ENCODE measurements around the gene SLC44A5.
"Not testable (repeated sequence)": the region's sequence is repeated elsewhere in the genome, so short reads cannot be mapped to it uniquely, and the experiment has no call there.

Gene SLC44A5

GRCh38 chr1:75444220-75444619 lies 166.7 kb downstream of the SLC44A5 start:
- no peak for DNase-seq

- DNase-seq: no peak
Measured at GRCh38 chr1:75440274-75440673, 170.6 kb downstream of the SLC44A5 start.

- no peak for DNase-seq
Measured at GRCh38 chr1:75438355-75438754, 172.6 kb downstream of the SLC44A5 start.

GRCh38 chr1:75431843-75432242 lies 179.1 kb downstream of the SLC44A5 start:
- DNase-seq: no peak

GRCh38 chr1:75430526-75430925 lies 180.4 kb downstream of the SLC44A5 start:
- no peak for DNase-seq

- DNase-seq: no peak
Measured at GRCh38 chr1:75426688-75427087, 184.2 kb downstream of the SLC44A5 start.

GRCh38 chr1:75425001-75425650 lies 185.8 kb downstream of the SLC44A5 start:
- no peak for DNase-seq

GRCh38 chr1:75423616-75424015 lies 187.3 kb downstream of the SLC44A5 start:
- DNase-seq: no peak

- DNase-seq: no peak
Measured at GRCh38 chr1:75423136-75423535, 187.8 kb downstream of the SLC44A5 start.

GRCh38 chr1:75421371-75421770 lies 189.5 kb downstream of the SLC44A5 start:
- DNase-seq: no peak

- no peak for DNase-seq
Measured at GRCh38 chr1:75415187-75415586, 195.7 kb downstream of the SLC44A5 start.

GRCh38 chr1:75412616-75413015 lies 198.3 kb downstream of the SLC44A5 start:
- no peak for DNase-seq

- not testable (repeated sequence) for DNase-seq
Measured at GRCh38 chr1:75404681-75405080, 206.2 kb downstream of the SLC44A5 start.

GRCh38 chr1:75403147-75403646 lies 207.7 kb downstream of the SLC44A5 start:
- DNase-seq: not testable (repeated sequence)

- DNase-seq: no peak
Measured at GRCh38 chr1:75400716-75401115, 210.2 kb downstream of the SLC44A5 start.

GRCh38 chr1:75396745-75397144 lies 214.2 kb downstream of the SLC44A5 start:
- no peak for DNase-seq

- no peak for DNase-seq
Measured at GRCh38 chr1:75396260-75396659, 214.7 kb downstream of the SLC44A5 start.

- no peak for DNase-seq
Measured at GRCh38 chr1:75394386-75395139, 216.4 kb downstream of the SLC44A5 start.

- no peak for DNase-seq
Measured at GRCh38 chr1:75392278-75392677, 218.6 kb downstream of the SLC44A5 start.

GRCh38 chr1:75375476-75376447 lies 235.2 kb downstream of the SLC44A5 start:
- not testable (repeated sequence) for DNase-seq

- DNase-seq: no peak
Measured at GRCh38 chr1:75373542-75374159, 237.3 kb downstream of the SLC44A5 start.

GRCh38 chr1:75366595-75366994 lies 244.3 kb downstream of the SLC44A5 start:
- no peak for DNase-seq

GRCh38 chr1:75361260-75361659 lies 249.7 kb downstream of the SLC44A5 start:
- DNase-seq: no peak

Data from stimulated activated CD4-positive, alpha-beta T cell treated with anti-CD3 and anti-CD28 coated beads, Interleukin-2, amount 100 ng/mL, for 24 hours (primary cell).